ENCODE results near the gene LDLRAP1.

DNA sequence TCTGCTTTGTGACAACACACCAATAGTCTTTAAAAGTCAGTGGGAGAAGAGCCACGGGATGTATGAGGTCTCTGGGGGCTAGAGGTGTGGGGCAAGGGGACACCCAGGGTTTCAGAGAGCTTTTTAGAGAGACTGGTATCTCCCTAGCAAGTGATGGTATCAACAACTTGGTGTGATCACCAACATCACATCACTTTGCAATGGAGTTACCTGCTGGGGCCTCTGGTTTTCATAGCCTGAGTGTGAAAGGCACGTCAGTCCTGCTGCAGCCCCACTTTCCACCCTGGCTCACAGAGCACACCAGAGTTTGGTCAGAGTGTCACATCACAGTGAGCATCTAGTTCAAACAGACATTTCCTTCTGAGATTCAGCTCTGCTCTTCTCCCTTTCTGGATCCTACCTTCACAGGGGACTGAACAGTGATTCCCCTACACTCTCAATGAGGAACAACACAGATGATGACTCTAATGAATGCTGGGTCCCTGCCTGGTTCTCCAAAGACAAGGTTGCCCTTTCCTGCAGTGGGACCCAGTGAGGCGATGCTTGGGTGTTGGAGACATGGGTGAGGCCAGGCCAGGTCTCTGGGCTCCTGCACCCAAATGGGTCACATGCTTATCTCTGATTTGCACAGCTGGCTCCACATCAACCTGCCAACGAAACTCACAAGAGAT is 71.2 kb downstream of the LDLRAP1 start:
- TF ChIP-seq CTCF (IDR thresholded peaks at IDR 0.05) = no peak
- TF ChIP-seq POLR2A (IDR thresholded peaks at IDR 0.05) = no peak

All from thyroid gland (tissue), 4 donors.